NCI-H82 treated with DMSO at 0.1 percent for 48 hours (cell line): ENCODE data around the gene CEP104.

Source experiments
- DNase-seq: peaks from one replicate; lab custom pipeline; 2025; ENCODE audit not compliant: unreplicated experiment; lab: John Stamatoyannopoulos, UW

The CEP104 gene

DNA sequence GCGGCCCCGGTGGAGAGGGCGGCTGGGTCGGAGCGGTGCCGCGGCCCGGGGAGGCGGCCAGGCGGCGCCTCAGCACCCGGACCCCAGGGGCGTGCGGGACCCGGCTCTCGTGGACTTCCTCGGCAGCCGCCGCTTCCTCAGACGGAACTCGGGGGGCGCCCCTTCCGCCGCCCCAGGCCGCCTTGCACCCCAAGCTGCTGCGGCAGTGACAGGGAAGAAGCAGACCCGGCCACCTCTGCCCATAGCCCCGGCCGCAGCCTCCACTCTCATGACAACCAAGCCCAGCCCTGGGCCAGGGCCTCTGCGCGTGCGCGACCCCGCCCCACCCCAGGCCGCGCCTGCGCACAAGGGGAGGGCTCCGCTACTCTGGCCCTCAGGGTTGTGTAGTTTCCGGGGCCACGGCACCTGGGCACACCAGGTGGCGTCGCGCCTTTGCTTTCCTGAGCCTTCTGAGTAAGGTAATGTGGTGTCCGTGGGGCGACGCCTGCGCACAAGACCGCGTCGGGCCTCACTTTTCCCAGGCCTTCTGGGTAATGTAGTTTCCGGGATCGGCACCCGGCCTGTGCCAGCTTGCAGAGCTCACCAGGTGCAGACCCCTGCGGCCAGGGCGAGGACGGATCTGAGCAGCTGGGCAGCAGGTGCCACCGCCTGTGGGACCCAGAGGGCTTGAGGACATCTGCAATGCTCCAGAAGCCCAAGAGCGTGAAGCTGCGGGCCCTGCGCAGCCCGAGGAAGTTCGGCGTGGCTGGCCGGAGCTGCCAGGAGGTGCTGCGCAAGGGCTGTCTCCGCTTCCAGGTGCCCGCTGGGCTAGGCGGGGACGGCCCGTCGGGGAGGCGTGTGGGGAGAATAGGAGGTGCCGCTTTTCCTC lies at the start of gene CEP104, which contains the start of gene DFFB:
TSS of gene CEP104 (minus strand) at position 289 of the 868 bp plus-strand sequence. CDS start 4,804 bp downstream, outside the sequence.
TSS of gene DFFB (plus strand) at position 554 of the 868 bp plus-strand sequence. CDS start at position 682, 128 bp downstream.
- peak; percentile 87 for DNase-seq

DNA sequence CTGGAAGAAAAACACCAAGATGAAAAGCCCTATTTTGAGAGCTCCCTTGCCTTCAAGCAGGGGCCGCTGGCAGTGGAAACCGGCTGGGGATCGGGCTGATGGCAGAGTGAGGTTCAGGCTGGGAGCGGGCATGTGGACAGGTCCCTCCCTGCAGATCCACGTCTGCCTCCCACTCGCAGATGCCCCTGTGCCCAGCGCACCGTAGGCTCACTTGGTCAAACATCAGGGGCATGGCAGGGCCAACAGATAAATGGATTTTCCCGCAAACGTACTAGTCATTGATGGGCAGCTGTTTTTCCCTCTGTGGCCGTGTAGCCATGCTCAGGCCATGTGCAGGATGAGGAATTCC lies 49.6 kb upstream of the CEP104 start:
- no peak for DNase-seq

DNA sequence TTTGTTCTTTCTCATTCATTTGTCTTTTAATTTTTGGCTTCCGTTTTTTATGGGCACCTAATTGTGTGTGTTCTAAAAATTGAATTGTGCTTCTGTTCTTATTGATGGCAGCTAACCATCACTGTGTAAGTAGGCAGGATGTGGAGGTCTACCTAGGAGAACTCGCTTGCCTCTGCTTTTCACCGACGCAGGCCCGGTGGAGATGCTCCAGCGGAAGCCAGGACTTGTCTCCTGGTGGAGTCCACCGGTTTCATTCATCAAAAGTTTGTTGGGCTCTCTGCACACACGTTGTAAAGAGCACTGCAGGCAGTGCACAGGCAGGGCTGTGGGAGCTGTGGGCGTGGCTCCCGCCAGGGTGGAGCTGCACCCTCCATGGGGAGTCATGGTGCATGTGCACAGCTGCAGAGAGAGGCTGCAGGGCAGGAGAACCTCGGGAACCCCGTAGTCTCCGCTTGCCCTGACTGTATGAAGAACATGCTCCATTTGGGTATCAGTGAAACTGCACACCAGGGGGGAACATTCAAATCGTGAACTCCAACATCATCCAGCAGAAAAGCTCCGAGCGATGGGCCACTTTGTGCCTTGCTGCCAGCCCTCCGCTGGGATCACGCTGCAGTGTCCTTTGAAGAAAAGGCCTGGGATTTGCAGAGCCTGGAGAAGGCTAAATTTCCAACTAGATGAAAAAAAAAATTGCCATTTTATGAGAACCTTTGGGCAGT lies 49.1 kb upstream of the CEP104 start:
- DNase-seq: no peak

DNA sequence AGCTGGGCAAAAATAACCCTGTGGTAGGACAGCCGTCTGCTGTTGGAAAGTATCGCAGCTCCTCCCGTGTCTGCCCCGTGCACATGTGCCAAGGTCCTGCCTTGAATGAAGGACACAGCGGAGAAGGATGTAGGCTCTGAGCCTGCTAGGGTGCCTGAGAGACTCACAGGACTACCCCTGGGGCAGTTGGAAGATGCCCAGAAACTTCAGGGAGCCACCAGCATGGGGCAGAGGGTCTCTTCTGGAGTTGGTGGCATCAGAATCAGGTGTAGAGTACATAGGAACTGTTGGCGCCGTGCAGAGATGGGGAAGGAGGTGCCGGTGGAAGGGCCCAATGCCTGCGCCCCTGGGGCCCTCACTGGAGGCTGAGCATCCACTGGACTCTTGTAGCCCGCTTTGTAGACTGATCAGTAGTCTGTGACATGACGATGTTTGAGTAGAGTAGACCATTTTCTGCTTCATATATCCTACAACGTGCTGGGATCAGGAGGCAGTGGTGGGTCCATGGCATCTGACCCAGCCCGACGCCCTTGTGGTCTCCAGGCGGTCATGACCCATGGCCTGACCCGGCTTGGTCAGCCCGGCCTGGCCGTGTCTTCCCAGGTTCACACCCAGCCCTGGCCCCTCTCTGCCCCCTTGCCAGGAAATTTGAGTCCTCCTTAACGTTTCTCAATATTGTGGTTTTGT lies 48.4 kb upstream of the CEP104 start:
- DNase-seq: no peak

DNA sequence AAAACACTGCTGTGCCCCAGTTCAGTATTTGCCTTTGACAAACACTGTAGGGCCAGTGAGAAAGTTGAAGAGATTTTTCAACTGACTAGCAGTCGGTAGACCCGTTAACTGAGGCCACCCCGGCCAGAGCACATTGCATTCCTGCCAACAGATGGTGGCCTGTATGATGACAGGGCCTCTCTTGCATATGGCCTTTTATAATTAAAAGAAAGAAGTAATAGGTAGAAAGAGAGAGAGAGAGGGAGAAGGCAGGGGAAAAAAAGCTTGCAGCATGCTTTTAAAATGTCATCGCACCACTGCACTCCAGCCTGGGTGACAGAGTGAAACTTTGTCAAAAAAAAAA lies 47.8 kb upstream of the CEP104 start:
- no peak for DNase-seq

DNA sequence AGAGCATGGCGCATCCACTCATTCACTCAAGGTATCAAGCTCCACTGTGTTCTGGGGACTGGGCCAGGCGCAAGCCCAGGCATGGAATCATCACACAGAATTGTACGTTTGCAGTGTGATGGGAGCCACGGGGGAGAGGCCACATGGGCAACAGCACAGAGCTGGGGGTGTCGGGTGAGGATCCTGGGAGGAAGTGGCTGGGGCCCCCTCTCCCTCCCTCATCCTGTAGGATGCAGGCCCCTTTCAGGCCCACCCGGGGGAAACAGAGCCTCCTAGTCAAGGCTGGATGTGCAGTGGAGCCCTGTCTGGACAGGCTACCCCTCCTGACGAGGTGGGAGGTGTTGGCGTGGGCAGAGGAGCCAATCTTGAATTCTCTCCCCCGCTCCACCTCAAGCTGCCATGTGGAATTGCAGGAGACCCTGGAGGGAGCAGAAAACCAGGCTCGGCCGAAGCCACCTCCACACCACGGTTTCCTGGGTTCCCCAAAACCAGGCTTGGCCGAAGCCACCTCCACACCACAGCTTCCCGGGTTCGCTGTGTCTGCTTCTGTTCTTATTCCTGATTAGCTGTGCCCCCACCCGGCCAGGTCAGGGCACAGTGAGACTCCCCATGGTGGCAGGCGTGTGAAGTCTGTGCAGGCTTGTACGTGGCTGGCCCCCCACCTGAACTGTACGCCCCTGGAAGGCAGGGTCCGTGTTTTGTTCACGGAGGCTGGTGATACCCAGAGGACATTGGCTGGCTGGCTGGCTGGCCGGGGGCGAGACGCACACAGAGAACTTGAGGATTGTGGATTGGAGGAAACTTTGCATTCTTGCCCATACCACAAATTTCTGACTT lies 47.2 kb upstream of the CEP104 start:
- DNase-seq: no peak

DNA sequence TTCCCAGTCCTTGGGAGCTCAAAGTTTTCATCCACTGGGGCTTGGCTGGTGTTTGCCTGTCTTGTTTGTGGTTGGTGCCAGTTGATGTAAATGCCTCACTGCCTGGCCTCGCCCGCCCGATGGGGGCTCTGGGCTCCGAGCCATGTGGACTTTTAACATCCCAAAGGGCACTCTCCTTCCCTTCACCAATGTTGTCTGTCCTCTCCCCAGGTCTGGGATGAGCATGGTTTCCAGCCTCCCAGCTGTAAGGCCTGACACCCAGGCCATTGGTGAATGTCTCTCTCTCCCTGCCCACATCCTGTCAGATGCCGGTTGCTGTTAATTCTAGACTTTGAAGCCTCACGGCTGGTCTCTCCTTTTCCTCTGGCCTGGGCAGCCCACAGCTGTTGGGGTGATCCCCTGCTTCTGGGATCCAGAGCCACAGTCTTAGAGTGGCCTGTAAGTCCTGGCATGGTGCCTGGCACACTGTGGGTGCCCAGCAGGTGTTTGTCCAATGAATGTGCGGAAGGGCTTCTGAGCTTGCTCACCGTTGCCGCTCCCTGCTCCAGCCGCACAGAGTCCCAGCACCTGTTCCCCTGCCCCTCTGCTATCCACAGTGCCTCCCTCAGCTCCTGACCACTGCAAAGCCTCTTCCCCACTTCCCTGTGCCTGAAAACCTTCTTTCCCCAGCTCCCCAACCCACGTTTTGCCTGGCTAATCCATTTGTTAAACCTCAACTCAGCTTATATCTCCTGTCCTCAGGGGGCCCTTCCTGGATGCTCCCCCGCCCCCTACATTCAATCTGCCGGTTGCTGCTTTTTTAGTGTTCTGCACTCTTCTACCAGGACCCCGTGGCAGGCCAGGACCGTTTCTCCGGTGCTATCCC lies 46.4 kb upstream of the CEP104 start:
- no peak for DNase-seq

DNA sequence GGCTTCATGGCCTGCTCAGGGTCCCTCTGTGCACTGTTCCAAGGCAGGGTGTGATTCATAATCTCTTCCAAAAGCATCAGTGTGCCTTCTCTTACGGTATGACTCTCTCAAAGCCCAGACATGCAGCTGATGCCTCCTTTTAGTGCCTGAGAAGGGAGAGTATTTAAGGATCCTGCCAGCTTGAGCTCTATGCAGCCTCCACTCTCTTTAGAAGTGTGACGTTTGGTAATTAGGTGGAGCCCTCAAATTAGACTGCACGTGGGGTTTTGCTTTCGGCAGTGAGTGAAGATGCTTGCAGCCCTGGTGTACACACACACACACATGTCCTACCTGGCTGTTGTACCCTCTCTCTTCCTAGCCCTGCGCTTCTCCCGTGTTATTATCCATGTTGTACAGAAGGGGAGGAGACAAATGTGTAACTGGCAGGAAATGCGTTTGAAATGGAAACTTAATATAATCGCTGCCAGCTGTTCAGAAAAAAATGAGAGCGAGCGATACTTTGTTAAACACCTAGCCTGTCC lies 45.6 kb upstream of the CEP104 start:
- no peak for DNase-seq

DNA sequence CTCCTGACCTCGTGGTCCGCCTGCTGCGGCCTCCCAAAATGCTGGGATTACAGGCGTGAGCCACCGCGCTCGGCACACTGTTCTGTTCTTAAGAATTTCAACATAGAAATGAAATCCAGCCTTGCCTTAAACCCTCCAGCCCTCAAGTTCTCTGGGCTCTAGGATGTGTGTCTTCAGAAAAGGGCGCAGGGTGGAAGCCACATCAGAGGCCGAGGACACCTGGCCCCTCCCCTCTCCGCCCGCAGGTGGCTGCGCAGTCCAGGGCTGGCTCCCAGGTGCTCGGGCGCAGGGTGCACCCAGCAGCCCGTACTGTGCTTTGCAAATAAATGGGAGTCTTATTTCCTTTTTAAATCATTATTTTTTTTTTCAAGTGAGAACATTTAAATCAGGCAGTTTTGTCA lies 45.1 kb upstream of the CEP104 start:
- DNase-seq: no peak

DNA sequence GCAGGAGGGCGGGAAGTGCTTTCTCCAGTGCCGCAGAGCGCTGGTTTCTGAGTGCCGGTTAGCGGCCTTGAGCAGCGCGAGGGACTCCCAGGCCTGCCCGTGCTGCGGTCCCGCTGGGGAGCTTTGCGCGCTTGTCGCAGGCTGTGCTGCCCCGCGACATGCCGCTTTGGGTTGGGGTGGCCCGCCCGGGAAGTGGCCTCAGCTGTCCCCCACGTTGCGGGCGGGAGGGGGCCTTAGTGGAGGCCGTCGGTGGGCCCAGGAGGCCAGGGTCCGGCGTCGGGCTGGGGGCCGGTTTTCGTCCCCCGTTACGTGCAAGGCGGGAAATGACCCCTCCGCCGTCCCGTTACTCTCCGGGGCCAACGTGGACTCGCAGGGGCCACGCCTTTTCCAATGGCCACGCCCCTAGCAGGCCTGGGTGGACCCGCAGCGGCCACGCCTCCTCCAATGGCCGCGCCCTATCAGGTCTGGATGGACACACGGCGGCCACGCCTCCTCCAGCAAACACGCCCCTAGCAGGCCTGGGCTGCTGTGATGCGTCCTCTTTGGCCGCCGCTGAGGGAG lies 44.0 kb upstream of the CEP104 start:
- DNase-seq: peak; percentile 75

DNA sequence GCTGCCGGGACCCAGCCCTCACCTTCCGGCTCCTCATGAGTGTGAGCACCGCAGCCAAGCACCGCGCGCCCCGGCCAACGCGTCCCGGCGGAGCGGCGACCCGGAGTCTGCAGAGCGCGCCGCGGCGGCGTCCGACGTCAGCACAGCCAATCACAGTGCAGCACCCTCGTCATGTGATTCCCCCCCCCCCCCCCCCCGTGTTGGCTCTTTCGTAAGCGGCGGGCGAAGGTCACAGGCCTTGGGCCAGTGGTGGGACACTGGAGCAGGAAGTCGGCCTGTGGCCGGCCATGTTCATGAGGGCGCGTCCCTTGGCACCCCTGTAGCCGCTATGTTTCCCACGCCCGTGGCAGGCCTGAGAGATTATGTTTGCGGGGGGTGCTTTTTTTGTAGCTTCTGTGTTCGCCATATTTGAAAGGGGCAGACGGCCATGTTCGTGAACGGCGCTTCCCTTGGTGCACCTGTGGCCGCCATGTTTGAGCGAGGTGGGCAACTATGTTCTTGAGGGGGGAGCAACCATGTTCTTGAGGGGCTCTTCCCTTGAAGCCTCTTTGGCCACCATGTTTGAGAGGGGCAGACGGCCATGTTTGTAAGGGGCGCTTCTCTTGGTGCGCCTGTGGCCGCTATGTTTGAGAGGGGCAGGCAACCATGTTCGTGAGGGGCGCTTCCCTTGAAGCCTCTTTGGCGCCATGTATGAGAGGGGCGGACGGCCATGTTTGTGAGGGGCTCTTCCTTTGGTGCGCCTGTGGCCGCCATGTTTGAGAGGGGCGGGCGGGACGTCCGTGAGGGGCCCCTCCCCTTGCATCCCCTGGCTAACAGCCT lies 43.3 kb upstream of the CEP104 start, which contains the start of gene C1orf174:
TSS of gene C1orf174 (minus strand) at position 123 of the 819 bp plus-strand sequence. CDS start at position 37, 86 bp downstream.
- DNase-seq: peak; percentile 95

DNA sequence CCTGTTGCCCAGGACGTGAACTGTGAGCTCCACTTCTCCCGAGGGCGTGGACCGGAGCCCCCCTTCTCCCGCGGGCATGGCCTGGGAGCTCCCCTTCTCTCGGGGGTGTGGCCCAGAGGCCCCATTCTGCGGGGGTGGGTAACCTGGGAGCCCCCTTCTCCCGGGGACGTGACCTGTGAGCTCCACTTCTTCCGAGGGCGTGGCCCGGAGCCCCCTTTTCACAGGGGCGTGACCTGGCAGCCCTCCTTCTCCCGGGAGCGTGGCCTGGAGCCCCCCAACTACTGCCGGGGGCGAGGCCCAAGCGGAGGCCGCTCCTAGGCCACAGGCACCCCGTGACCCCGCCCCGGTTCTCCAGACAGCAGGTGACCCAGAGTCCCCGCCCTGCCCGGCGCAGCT lies 42.7 kb upstream of the CEP104 start:
- no peak for DNase-seq

DNA sequence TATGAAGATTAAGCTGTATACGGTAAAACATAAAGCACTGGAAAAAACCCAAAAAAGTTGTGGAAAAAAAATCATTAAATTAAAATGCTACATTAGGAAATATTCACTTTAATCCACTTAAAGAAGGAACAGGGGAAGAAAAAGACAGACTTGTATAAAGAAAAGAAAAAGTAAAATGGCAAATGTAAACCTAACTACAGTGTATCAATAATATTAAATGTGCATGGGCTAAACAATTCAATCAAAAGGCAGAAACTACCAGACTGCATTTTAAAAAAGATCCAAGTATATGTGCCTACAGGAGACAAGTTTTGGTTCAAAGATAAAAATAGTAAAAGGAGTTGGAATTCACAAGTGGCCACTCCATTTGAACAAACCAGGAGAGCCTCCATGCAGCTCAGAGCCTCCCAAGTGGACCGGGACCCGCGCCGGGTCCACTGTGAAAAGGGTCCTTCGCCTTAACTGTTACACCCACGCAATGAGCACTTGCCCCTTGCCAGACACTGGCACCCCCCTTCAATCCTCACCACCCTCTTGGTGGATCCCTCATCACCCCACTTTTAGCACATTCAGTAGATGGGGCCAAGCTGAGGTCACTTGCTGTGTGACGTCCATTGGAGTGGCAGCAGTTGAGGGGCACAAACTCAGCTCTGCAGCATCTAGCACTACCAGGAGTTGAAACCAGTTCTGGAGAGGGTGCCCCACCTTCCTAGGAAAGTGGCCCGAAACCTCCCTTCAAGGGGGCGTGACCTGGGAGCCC lies 42.2 kb upstream of the CEP104 start:
- DNase-seq: no peak

DNA sequence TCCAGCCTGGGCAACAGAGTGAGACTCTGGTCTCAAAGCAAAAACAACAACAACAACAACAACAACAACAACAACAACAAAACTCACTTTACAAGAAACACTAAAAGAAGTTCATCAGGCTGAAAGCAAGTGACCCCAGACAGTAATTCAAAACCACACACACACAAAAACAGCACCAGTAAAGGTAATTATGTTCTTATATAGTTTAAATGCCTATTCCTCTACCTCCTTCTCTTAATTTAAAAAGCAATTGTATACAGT lies 41.4 kb upstream of the CEP104 start:
- DNase-seq: no peak

DNA sequence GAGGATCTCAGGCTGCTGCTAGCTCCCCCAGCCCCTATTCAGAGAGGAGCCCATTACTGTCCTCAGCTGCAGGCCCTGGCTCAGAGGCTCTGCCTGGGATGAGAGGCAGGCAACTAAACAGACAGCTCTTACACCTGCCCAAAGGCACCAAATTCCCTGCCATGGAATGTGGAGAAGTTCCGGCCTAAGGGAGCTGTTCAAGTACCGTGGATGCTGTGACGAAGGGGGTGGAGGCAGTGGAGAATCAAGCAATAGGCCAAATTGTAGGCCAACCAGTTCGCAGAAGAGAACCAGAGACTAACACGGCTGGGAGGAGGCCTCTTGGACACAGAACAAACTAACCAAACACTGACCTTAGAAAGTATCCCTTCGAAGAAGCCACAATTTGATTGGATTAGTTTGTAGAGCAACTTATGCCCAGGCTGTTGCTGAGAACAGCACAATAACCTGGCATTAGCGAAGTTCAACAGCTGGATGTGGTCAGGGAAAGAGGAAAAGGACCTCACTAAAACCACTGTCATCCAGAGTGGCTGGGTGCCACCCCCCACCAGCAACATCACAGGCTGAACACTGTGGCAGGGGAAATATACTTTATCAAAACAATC lies 39.5 kb upstream of the CEP104 start:
- DNase-seq: no peak

DNA sequence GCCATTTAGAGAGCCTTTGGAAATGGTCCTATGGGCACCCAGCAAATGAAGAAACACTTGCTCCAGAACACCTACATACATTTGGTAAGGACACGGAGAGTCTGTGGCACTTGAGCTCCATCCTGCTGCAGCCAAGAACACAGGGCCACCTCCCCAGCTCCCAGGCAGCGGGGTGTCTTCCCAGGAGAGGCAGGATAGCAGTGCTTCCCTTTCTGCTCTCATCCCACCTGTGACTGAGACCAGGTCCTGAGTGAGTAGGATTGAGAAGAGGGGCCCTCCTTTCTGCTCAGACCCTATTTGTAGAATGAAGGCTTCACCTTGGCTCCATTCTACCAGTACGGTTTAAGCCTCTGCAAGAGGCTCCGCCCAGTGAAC lies 38.9 kb upstream of the CEP104 start:
- DNase-seq: no peak

DNA sequence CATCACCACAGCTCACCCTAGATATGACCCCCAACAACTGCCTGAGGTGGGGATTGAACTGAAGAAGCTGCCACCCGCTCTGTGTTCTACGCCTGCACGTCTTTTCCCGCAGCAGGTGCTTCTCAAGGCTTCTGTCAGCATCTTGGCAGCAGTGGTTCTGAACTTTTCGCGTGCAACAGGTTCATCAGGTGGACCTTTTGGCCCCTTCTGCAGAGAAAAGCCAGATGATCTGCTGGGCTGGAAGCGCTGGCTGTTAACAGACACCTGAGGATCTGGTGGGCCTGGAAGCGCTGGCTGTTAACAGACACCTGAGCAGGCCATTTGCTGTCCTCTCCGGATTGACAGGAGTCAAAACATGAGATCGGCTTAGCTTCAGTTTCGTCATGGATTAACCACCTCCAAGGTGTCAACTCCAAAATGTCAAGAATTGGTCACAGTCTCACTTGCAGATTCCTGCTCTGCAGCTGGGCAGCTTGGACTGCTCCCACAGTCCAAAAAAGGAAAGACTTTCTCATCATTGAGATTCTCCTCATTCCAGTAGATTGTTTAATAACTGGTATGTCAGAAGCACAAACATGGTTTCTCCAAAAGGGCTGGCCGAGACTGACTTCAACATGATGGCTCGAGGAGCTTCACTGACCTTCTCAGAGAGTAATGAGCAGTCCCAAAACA lies 38.4 kb upstream of the CEP104 start:
- no peak for DNase-seq
